HEK293 (cell line): ENCODE results near the gene CASQ2.

Source experiments
- CTCF ChIP-seq: fragments of 450-650 bp; formaldehyde crosslinking; IDR thresholded peaks from 2 replicates; pipeline ENCODE4 v1.5.1; 2016; ENCODE audit warnings: missing biosample characterization, missing genetic modification characterization
- KLF1 ChIP-seq: fragments of 450-650 bp; formaldehyde crosslinking; IDR thresholded peaks from 2 replicates; pipeline ENCODE4 v1.5.1; 2016; ENCODE audit warnings: missing biosample characterization, missing genetic modification characterization
- YY1 ChIP-seq: fragments of 450-650 bp; formaldehyde crosslinking; IDR thresholded peaks from 2 replicates; pipeline ENCODE4 v1.5.1; 2018; ENCODE audit warnings: missing biosample characterization, missing genetic modification characterization
- ZFP37 ChIP-seq: fragments of 450-650 bp; formaldehyde crosslinking; IDR thresholded peaks from 2 replicates; pipeline ENCODE4 v1.5.1; 2016; ENCODE audit warnings: missing biosample characterization, missing genetic modification characterization
- ZNF121 ChIP-seq: fragments of 450-650 bp; formaldehyde crosslinking; IDR thresholded peaks from 2 replicates; pipeline ENCODE4 v1.5.1; 2016; ENCODE audit warnings: missing biosample characterization, missing genetic modification characterization
- ZNF174 ChIP-seq: fragments of 450-650 bp; formaldehyde crosslinking; IDR thresholded peaks from 2 replicates; pipeline ENCODE4 v1.5.0; 2017; ENCODE audit warnings: missing biosample characterization, mild to moderate bottlenecking, missing genetic modification characterization
- ZNF24 ChIP-seq: fragments of 450-650 bp; formaldehyde crosslinking; IDR thresholded peaks from 2 replicates; pipeline ENCODE4 v1.5.1; 2016; ENCODE audit warnings: missing biosample characterization, missing genetic modification characterization
- ZNF426 ChIP-seq: fragments of 450-650 bp; formaldehyde crosslinking; IDR thresholded peaks from 2 replicates; pipeline ENCODE4 v1.5.1; 2017; ENCODE audit warnings: missing biosample characterization, missing genetic modification characterization, mild to moderate bottlenecking, inconsistent platforms, moderate library complexity
- ZNF518A ChIP-seq: fragments of 450-650 bp; formaldehyde crosslinking; conservative IDR thresholded peaks from 2 replicates; pipeline ENCODE4 v1.5.1; 2016; ENCODE audit warnings: low read depth, missing biosample characterization, missing genetic modification characterization
- ZNF629 ChIP-seq: fragments of 450-650 bp; formaldehyde crosslinking; IDR thresholded peaks from 2 replicates; pipeline ENCODE4 v1.5.1; 2017; ENCODE audit warnings: missing biosample characterization, missing genetic modification characterization
- ZNF639 ChIP-seq: fragments of 450-650 bp; formaldehyde crosslinking; IDR thresholded peaks from 2 replicates; pipeline ENCODE4 v1.5.1; 2016; ENCODE audit warnings: missing biosample characterization, missing genetic modification characterization
- ZNF768 ChIP-seq: fragments of 450-650 bp; formaldehyde crosslinking; IDR thresholded peaks from 2 replicates; pipeline ENCODE4 v1.5.1; 2018; ENCODE audit warnings: missing biosample characterization, mild to moderate bottlenecking, missing genetic modification characterization

GRCh38 chr1:115722221-115722620, 46.3 kb downstream of the CASQ2 start:
- TF ChIP-seq ZNF174 (tag by site-specific recombination) (no peak), YY1 (tag by site-specific recombination) (no peak), ZNF121 (tag by site-specific recombination) (no peak), ZNF629 (tag by site-specific recombination) (no peak), ZNF426 (no peak), CTCF (tag by site-specific recombination) (no peak), ZNF639 (tag by site-specific recombination) (no peak), ZNF768 (tag by site-specific recombination) (no peak), ZNF518A (tag by site-specific recombination) (no peak), ZNF24 (tag by site-specific recombination) (no peak), ZFP37 (tag by site-specific recombination) (no peak), KLF1 (tag by site-specific recombination) (no peak)
